Esophagus muscularis mucosa (tissue), 4 donors: Measurements from ENCODE around the gene RBPJL. TPM values are rescaled to one million over a fixed set of nuclear protein-coding genes. Genes with fewer than 3 reads are reported as not detected.

Experiments
- DNase-seq: peaks from one replicate; pipeline ENCODE4 v3.0.0-alpha.2; 2017; ENCODE audit errors: extremely low spot score
- H3K27ac ChIP-seq, 4 donors: fragments of 200-600 bp; sonication (generic); replicated peaks in 1 of 4; 1 replicate in 3 of 4; 2 replicates in 1 of 4; pipeline ENCODE4 v1.5.1; 2016 to 2019; ENCODE audit warnings: mild to moderate bottlenecking in 1 of 4
- H3K27me3 ChIP-seq, 4 donors: fragments of 200-600 bp; sonication (generic); one replicate each; pipeline versions ENCODE4 v1.5.1 to v1.6.0; 2016 to 2019
- H3K36me3 ChIP-seq, 4 donors: fragments of 200-600 bp; sonication (generic); one replicate each; pipeline ENCODE4 v1.5.1; 2016 to 2019
- H3K4me1 ChIP-seq, 4 donors: fragments of 200-600 bp; sonication (generic); one replicate each; pipeline ENCODE4 v1.5.1; 2016 to 2019
- H3K4me3 ChIP-seq, 4 donors: fragments of 200-600 bp; sonication (generic); 1 replicate in 2 of 4; 2 replicates in 2 of 4; pipeline ENCODE4 v1.5.1; 2016 to 2019; ENCODE audit warnings: mild to moderate bottlenecking in 4 of 4, moderate library complexity in 1 of 4
- H3K9me3 ChIP-seq, 4 donors: fragments of 200-600 bp; sonication (generic); 1 replicate in 3 of 4; 2 replicates in 1 of 4; pipeline ENCODE4 v1.5.1; 2016 to 2019
- CTCF ChIP-seq, 3 experiments: fragments of 200-600 bp in 2 of 3; fragments of 450-650 bp in 1 of 3; sonication (generic) in 2 of 3; IDR thresholded peaks; one replicate each; pipeline ENCODE4 v1.5.1; 2017 to 2019; ENCODE audit warnings: antibody characterized with exemption in 3 of 3, mild to moderate bottlenecking in 2 of 3, moderate library complexity in 1 of 3
- EP300 ChIP-seq: sonication (generic); formaldehyde crosslinking; IDR thresholded peaks from one replicate; pipeline ENCODE4 v1.6.1; 2017; ENCODE audit warnings: antibody characterized with exemption
- POLR2A ChIP-seq: fragments of 450-650 bp; IDR thresholded peaks from one replicate; pipeline ENCODE4 v1.6.1; 2017; ENCODE audit warnings: antibody characterized with exemption, moderate library complexity, mild to moderate bottlenecking, low read depth
- POLR2AphosphoS5 ChIP-seq, 2 donors: sonication (generic); formaldehyde crosslinking; IDR thresholded peaks; one replicate each; pipeline ENCODE4 v1.6.1; 2017; ENCODE audit warnings: antibody characterized with exemption in 2 of 2
- WGBS: methylation state at CpG from one replicate; pipeline ENCODE4 v1.1.5; 2018; 5-methylcytosine and 5-hydroxymethylcytosine counted together
- intact Hi-C: fragments of 100-400 bp; cut with DNase I; formaldehyde crosslinking; loops from one replicate; pipeline ENCODE4 v1.15.1; 2023
- total RNA-seq, 4 donors: library from RNA; depleted of rRNA; stranded (reverse); fragments of >200 nt; gene quantifications; one replicate each; pipeline versions ENCODE4 v1.1.0 to v1.2.1, GENCODE V29; 2016

Gene RBPJL
- total RNA-seq, 4 donors from 2014 or later = not detected

- no peak for DNase-seq
- peaks cover 0 to 16% (median 13%) of the 10 kb centered on the region in 4 donors for H3K36me3 ChIP-seq
- WGBS = 92% methylated on average over 5 of the region's 5 CpGs
- peaks cover 0 to 19% (median 7%) of the 10 kb centered on the region in 4 donors for H3K27me3 ChIP-seq
- TF ChIP-seq CTCF (IDR thresholded peaks at IDR 0.05) = no peak
- TF ChIP-seq POLR2A = no peak
- no peak for TF ChIP-seq POLR2AphosphoS5 (IDR thresholded peaks at IDR 0.05)
- TF ChIP-seq EP300 = no peak
- peaks cover 0 to 13% (median 3%) of the 10 kb centered on the region in 4 donors for H3K4me1 ChIP-seq
- intact Hi-C loops = loop anchor here (2.0 kb wide), 1 partner anchor 116 kb away; no protein-coding TSS in a partner anchor
- no peak overlapping the region for H3K27ac ChIP-seq
- H3K9me3 ChIP-seq = no peaks in the 10 kb centered on the region
- H3K4me3 ChIP-seq = no peak overlapping the region
These were observed 14.4 kb downstream of the RBPJL start for GRCh38 chr20:45320948-45321595.

GRCh38 chr20:45322952-45323383 is 16.3 kb downstream of the RBPJL start:
- Histone ChIP-seq H3K9me3 (no peaks in the 10 kb centered on the region), H3K27me3 (peaks cover 0 to under 1% (median 0%) of the 10 kb centered on the region in 4 donors), H3K27ac (peak overlapping the region in 1 of 4 donors; percentile 35), H3K36me3 (peaks cover 11 to 33% (median 31%) of the 10 kb centered on the region in 4 donors), H3K4me3 (no peak overlapping the region), H3K4me1 (peaks cover 0 to 7% (median 0%) of the 10 kb centered on the region in 4 donors)
- DNase-seq = no peak
- intact Hi-C loops = no loop called here
- TF ChIP-seq EP300 (no peak), POLR2AphosphoS5 (IDR thresholded peaks at IDR 0.05) (peak; percentile 29 to 52), CTCF (IDR thresholded peaks at IDR 0.05) (peak; percentile 22 to 44 (median 31)), POLR2A (no peak)
- WGBS = 60% methylated on average over 5 of the region's 7 CpGs

- no peak for DNase-seq
- peak overlapping the region in 3 of 4 donors; percentile 13 to 35 (median 22) for H3K27ac ChIP-seq
- H3K27me3 ChIP-seq = no peaks in the 10 kb centered on the region
- peaks cover 0 to 7% (median 0%) of the 10 kb centered on the region in 4 donors for H3K4me1 ChIP-seq
- intact Hi-C loops = no loop called here
- no peak overlapping the region for H3K4me3 ChIP-seq
- H3K9me3 ChIP-seq = no peaks in the 10 kb centered on the region
- H3K36me3 ChIP-seq = peaks cover 15 to 40% (median 38%) of the 10 kb centered on the region in 4 donors
- TF ChIP-seq POLR2AphosphoS5 (IDR thresholded peaks at IDR 0.05) = no peak
- TF ChIP-seq CTCF (IDR thresholded peaks at IDR 0.05) = no peak
- no peak for TF ChIP-seq EP300
- no peak for TF ChIP-seq POLR2A
These were observed 17.1 kb downstream of the RBPJL start for GRCh38 chr20:45323731-45324130.

DNA sequence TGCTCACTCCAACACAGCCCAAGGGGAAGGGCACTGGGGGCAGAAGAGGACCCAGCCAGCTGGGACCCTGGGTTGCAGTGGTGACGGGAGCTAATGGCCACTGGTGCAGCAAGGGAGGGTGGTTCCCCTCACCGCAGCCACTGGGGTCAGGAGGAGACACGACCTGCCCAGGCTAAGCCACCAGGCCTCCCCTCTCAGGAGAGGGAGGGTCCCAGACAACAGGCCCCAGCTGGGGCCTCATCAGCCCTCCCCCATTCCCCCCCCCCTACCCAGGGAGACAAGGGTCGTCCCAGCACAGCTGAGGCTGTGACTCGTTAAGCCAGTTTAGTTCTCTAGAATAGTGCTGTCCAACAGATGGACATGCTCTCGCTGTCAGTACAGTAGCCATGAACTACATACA is 18.7 kb downstream of the RBPJL start:
- TF ChIP-seq EP300 = no peak
- TF ChIP-seq POLR2A = no peak
- no peak for TF ChIP-seq POLR2AphosphoS5 (IDR thresholded peaks at IDR 0.05)
- TF ChIP-seq CTCF (IDR thresholded peaks at IDR 0.05) = no peak
- H3K4me3 ChIP-seq = no peak overlapping the region
- H3K4me1 ChIP-seq = peaks cover 0 to 12% (median 0%) of the 10 kb centered on the region in 4 donors
- H3K27me3 ChIP-seq = no peaks in the 10 kb centered on the region
- no peaks in the 10 kb centered on the region for H3K9me3 ChIP-seq
- intact Hi-C loops = no loop called here
- H3K27ac ChIP-seq = peak overlapping the region in 2 of 4 donors; percentile 26 to 33
- no peak for DNase-seq
- 58% methylated on average over 4 of the region's 6 CpGs for WGBS
- H3K36me3 ChIP-seq = peaks cover 30 to 57% (median 55%) of the 10 kb centered on the region in 4 donors
